HG02852 (cell line): Measurements from ENCODE around the gene GAL3ST3.
"Not testable (repeated sequence)": the region's sequence is repeated elsewhere in the genome, so short reads cannot be mapped to it uniquely, and the experiment has no call there.

Experiments used
- ATAC-seq: cut with Tn5 transposase; IDR thresholded peaks from one replicate; pipeline ENCODE4 v1.9.1; 2021; ENCODE audit warnings: mild to moderate bottlenecking, moderate library complexity; ENCODE audit not compliant: unreplicated experiment

GAL3ST3 gene

DNA sequence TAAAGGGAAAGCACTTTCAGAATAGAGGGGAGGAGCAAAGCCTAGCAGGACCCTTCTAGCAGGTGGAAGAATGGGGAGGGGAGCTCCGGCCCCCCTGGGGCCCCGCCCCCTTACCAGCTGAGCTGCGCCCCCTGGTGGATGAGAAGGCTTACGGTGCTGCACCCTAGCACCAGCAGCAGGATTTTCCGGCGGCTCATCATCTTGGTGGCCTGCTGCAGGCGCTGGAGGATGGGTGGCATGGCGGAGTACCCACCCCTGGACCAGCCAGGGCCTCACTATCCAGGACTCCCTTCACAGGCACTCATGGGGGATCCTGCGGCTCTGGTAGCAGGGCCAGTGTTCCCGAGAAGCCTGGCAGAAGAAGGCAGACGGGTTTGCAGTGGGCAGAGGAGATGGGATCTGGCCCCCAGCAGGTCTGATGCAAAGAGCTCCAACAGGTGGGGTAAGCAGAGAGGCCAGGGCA lies 3.8 kb downstream of the GAL3ST3 start:
- ATAC-seq, result peak; percentile 48

DNA sequence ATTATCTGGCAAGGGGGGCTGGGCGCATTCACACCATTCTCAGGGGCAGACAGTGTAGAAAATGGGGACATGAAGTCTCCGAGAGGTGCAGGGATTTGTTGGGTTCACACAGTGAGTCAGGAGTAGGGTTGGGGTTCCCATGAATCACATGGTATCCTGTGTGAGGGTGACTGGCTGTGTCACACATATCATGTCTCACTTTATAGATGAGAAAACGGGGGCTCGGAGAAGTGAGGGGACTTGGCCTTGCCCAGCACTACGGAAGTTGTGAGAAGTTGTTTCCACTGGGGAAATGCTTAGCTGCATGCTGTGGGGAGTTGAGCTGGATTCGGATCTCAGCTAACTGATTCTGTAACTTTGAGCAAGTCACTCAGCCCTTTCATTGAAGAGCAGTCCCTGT lies 4.2 kb downstream of the GAL3ST3 start:
- ATAC-seq, result no peak

DNA sequence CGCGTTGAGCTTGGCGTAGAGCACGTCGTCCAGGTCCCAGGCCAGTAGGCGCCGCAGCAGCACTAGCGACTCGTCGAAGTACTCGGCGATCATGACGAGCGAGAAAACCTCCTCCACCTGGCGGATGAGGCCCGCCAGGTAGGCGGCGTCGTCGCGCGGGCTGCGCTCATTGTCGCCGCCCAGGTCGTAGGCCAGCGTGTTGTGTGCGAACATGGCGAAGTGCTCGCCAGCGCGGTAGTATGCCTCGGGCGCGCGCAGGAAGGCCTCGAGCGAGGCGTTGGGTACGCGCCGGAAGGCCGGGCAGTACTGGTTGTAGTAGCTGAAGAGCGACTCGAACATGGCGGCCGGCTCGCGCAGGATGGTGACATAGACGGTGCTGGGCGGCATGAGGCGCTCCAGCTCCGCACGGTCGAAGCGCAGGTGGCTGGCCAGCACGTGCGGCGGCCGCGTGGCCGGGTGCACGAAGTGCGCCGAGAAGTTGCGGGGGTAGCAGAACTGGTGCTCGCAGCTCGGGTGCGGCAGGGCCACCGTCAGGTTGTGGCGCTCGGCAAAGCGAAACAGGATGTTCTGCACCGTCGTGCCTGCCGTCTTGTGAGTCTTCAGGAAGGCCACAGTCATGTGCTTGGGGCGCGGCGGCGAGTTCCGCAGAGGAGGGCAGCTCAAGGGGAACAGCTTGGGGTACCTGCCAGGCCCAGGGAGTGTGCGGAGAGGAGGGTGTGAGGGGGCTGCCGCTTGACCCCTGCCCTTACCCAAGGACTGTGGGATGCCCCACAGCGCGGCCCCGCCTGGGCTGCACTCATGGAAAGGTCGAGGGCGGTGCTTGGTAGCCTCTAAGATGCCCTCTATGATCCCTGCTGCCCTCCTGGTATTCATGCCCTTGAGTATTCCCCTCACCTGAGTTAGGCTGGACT lies 5.7 kb downstream of the GAL3ST3 start:
- no peak for ATAC-seq

DNA sequence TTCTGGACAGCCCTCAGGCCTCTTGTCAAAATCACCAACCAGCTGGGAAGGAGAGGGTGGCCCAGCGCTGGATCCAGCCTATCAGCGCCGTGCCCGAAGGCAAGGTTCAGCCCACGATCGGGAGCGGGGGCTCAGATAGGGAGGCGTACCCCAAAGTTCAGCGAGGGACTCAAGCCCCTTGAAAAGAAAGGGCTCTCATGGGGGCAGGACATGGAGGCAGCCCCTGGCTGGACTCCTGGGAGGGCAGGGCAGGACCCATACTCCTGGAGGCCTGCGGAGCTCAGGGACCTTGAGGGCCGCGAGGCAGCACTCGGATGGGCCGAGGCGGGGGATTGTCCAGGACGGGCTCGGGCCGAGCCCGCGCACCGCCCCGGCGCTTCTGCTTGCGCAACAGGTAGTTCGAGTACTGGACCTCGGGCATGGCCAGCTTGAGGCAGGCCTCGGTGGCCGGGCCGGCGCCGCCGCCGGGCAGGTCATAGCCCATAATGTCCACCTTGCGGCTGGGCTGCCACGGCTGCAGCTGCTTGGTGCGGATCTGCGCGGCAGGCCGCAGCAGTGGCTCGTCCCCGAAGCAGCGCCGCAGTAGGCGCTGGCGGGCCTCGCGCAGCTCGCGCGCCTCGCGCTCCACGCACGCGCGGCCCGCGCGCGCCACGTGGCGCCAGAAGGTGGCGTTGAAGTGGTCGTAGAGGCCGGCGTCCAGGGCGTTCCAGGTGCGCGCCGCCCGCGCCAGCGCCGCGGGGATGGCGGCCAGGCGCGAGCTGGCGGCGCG lies 6.5 kb downstream of the GAL3ST3 start:
- ATAC-seq, result no peak

DNA sequence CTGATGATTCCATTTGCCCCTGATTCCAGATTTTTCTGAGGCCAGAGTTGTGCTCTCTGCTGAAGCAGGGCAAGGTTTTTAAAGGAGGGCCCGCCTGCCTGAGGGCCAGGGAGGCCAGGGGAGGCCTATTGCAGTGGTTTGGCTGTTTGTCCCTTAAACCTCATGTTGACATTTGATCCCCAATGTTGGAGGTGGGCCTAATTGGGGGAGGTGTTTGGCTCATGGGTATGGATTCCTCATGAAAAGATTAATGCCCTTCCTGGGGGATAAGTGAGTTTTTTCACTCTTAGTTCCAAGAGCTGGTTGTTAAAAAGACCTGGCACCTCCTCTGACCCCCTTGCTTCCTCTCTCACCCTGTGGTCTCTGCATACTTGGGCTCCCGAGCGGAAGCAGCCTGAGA lies 9.2 kb downstream of the GAL3ST3 start:
- ATAC-seq, result no peak

DNA sequence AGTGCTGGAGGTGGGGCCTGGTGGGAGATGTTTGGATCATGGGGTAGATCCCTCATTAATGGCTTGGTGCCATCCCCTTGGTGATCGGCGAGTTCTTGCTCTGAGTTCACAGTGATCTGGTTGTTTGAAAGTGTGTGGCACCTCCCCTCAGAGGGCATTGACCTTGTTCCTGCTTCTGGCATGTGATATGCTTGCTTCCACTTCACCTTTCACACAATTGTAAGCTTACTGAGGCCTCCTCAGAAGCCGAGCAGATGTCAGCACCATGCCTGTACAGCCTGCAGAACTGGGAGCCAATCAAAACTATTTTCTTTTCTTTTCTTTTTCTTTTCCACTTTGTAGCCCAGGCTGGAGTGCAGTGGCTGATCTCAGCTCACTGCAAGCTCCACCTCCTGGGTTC lies 11.6 kb downstream of the GAL3ST3 start:
- ATAC-seq, result no peak

DNA sequence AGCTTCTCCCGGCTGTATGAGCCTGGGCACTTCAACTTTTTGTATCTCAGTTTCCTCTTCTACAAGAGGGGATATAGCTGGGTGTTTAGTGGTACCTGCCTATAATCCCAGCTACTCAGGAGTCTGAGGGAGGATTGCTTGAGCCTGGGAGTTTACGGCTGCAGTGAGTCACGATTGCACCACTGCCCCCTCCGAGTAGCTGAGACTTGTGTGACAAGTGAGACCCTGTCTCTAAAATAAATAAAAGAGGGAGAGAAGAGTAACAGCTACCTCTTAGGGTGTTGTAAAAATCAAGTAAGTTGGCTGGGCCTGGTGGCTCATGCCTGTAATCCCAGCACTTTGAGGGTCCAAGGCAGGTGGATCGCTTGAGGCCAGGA lies 12.6 kb downstream of the GAL3ST3 start:
- no peak for ATAC-seq

DNA sequence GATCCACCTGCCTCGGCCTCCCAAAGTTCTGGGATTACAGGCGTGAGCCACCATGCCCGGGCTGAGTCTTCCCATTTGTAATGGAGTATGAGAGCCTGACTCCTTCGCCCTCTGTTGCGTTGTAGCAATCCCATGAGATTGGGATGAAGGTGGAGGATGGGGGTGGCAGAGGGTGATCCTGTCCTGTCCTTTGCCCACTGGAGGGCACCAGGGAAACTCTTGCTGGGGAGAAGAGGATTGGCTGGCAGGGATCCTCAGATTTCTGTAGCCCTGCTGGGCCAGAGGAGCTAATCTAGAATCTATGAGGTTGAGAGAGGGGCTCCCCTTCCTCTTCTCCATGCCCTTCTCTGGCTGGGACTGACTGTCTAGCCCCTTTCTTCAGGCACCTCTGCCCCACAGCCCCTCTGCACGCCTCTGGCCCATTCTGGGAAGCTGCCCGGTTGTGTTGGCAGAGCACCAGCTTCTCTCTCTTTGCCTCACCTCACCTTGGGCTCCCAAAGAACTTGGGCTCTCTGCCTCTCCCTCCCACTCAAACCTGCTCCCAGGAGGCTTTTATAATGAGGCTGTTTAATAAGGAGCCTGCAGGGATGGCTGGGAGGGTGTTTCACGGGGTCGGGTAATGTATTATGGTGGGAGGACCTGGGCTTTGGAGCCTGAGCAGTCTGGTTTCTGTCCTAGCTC lies 13.2 kb downstream of the GAL3ST3 start:
- ATAC-seq, result no peak

DNA sequence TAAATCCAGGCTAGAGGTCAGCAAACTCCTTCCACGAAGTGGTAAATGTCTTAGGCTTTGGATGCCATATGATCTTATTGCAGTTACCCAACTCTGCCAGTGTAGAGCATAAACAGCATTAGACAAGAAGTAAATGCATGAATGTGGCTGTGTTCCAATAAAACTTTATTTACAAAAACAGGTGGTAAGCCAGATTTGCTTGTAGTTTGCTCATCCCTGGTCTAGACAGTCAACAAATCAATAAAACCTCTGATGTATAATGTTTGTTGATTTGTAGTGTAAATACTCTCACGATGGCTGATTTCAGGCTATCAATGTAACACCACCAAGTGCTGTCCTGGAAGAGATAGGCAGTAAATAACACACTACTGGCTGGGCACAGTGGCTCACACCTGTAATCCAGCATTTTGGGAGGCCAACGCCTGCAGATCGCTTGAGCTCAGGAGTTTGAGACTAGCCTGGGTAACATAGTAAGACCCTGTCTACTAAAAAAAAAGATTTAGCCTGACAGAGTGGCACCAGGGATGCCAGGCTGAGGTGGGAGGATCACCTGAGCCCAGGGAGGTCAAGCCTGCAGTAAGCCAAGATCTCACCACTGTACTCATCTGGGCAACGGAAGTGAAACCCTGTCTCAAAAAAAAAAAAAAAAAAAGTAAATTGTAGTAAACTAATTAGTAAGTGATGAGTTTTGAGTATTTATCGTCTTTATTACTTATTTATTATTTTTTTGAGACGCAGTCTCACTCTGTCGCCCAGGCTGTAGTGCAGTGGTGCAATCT lies 15.8 kb downstream of the GAL3ST3 start:
- ATAC-seq, result no peak

DNA sequence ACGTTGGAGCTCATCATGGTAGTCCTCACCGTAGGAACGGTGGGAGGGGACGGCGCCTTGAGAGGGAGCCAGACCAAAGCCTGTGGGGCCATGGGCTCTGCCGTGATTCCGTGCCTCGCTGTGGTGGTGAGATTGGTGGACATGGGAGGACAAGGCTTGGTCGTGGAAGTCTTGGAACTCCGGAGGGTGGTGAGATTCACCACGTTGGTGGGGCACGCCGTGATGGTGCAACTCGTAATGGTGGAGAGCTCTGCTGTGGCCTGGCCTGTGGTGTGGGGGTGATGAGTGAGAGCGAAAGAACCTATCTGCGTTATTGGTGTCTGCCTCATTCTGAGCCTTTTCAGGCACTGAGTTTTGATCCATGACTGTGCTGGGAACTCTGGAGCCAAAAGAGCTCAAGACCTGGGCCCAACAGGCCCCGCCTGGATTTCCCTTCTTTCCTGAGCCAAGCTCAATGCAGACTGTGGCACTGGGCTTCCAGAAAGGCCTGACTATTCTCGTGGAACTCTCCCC lies 22.9 kb downstream of the GAL3ST3 start, which contains the start of gene CATSPER1:
CATSPER1 (minus strand) TSS at position 463 of the 513 bp plus-strand sequence; CDS start at position 363, 100 bp downstream.
- ATAC-seq, result no peak

DNA sequence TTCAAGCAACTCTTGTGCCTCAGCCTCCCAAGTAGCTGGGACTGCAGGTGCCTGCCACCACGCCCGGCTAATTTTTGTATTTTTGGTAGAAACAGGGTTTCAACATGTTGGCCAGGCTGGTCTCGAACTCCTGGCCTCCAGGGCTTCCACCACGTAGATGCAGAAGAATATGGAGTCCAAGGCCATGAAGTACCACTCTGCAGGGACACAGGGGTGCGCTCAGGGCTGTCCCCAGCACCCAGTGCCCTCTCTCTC lies 25.8 kb downstream of the GAL3ST3 start:
- not testable (repeated sequence) for ATAC-seq

DNA sequence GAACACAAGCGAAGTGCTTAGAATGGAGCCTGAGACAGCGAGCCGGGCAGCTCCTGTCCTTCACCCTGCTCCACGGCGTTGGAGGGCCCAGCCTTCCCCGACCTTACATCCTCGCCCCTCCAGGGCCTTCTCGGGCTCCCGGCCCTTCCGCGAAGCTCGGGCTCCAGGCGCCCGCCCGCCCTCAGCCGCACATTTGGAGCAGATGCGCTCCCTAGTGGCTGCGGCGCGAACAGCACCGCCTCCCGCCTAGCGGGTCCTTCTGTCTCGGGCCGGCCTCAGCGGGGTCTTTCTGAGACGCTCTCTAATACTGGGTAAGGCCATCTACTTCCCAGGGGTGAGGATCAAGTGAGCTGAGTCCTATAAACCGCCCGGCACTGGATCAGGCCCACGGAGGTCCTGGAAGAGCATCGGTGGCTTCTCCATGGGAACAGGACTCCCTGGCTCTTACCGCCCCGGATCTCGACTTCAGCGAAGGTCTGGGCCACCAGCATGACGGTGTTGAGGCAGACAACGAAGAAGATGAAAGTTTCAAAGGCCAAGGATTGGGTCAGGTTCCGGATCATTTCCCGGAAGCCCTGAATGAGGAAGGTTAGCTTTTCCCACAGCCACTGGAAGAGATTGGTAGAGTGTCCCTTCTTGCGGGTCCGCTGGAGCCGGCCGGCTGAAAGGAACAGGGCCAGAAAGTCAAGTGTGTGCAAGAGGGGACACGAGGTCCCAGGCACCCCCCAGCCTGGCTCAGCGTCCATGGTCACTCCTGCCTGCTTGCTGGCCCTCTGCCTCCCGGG lies 26.4 kb downstream of the GAL3ST3 start:
- ATAC-seq, result no peak

DNA sequence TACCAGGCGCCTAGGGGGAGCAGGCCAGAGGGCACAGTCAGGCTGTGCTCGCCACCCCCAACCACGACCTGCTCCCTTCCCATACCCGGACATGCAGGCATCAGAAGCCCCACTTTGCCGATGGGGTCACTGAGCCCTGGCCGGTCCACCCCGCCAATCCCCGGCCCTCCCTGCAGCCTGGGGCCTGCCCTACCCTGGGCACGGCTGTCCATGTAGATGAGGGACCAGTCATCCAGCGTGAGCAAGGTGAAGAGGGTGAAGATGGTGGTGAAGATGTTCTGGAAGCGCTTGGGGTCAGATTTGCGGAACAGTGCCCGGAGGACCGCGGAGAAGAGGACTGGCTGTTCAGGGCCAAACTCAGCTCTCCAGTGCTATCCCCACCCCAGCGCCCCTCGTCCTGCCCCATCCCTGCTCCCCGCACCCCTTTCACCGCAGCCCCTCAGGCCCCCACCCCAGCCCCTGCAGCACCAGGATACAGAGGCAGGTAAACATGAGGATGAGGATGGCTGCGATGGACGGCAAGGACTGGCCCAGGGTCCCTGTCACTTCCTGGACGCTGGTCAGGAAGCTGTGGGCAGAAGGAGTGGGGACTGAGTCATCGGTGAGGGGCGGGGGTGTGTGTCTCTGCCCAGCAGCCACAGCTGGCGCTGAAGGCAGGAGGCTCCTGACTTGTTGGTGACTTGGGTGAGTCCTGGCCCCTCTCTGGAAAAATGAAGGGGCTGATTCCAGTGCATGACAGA lies 28.2 kb downstream of the GAL3ST3 start:
- ATAC-seq, result no peak

DNA sequence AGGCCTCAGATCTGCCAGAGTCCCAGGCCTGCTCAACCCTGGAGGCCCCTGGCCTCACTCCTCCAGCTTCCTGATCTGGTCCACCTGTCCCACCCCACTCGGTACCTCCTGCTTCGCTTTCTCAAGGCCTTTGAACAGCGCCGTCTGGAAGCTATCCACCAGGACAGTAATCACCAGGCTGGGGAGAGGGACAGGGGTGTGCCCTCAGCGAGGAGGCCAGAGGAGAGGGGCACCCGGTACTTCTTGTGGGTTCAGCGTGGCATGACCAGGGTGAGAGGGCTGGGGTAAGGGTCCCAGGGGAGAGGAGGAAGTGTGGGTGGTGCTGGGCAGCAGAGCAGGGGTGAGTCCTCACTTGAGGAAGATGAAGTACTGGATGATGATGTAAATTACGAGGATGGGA lies 28.7 kb downstream of the GAL3ST3 start:
- no peak for ATAC-seq

DNA sequence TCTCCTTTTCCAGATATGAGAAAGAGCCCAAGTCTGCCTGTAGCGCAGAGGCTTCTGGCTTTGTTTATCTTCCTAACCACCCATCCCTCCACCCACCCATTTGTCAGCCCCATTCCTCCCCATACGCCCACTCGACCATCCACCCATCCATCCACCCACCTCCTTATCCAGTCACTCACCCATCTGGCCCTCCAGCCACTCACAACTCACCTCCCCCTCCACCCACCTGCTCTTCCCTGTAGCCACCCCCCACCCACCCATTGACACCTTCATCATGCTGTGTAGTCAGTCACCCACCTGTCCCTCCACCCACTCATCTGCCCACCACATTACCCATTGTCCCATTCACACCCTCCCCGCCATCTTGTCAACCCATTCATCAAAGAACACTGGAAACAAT lies 31.6 kb downstream of the GAL3ST3 start:
- ATAC-seq, result no peak

DNA sequence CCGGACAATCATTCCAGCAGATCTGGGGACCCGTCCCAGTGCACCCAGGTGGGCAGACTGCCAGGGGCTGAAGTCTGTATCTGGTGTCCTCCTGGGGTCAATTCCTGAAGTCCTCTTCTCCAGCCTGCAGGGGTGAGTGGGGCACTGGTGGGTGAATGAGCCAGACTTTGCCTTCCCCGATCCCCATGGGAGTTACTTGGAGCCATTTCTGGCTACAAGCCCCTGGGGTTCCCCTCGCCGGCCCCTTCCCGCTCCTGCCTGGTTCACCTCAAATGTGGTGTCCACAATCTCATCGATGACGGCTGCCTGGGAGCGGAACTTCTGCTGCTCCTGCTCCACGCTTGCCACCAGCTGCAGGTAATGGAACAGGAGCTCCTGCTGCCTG lies 32.2 kb downstream of the GAL3ST3 start:
- ATAC-seq, result no peak

DNA sequence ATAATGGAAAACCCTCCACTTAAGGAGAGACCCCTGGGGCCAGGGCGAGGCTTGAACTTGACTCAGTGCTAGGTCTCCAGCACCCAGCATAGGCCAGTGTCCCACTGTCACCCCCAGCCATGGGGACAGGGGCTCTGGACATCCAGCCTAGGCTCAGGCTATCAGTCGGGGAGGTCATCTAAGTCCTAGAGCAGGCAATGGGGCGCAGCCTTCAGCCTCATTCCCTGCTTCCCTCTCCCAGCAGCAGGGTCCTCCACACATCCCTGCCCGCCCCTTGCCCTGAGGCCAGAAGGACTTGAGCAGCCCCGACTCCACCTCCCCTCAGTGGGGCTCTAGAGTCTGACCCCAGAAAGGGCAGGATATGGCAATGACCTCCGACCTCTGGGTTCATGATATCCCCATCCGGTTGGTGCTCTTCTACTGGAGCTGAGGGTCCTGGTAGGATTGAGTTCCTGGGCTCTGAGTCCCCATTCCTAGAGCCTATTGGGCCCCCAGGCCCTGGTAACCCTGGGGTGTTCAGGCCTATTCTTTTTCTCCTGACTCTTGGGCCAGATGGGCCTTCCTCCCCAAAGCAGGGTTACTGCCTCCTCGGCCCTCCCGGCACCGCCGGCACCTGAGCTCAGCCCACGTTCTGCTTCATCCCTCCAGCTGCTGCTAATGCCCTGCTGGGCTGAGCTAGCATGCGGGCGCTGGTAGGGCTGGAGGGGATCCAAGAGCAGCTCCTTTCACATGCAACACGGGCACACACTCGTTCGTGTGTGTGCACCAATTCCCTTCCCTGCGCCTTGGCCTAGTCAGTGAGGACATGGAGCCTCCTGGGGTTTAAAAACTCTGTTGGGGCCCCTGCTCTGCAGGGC lies 32.8 kb downstream of the GAL3ST3 start:
- no peak for ATAC-seq

DNA sequence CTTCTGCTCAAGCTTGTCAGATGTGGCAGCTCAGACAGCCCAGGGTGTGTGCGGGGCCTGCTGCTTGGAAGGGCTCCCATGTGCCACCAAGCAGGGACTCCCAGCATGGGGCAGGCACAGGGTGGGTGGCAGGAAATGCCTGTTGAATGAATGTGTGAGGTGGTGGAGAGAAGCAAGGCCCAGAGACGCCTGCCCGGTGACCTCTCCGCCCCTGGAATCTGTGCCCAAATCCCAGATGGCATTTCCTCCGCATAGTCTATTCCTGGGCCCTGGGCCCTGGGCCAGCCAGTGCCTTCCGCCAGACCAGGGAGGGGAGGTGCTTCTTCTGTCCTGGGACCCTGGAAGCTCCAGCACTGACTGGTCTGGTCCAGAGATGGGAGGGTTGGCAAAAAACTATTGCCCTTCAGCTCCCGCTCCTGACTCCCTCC lies 33.5 kb downstream of the GAL3ST3 start:
- ATAC-seq, result no peak
